ENCODE data around the gene TREML1.
"Not testable (repeated sequence)": the region's sequence is repeated elsewhere in the genome, so short reads cannot be mapped to it uniquely, and the experiment has no call there.

TREML1 gene

GRCh38 chr6:41153992-41154625 lies at the start of gene TREML1:
Gene TREML1, minus strand, starts transcription at chr6:41154347. Its CDS starts 59 bp downstream, at chr6:41154288.
- no peak for DNase-seq

- no peak for DNase-seq
These were observed 47.6 kb upstream of the TREML1 start for GRCh38 chr6:41201764-41202173.

GRCh38 chr6:41200901-41201763 lies 47.0 kb upstream of the TREML1 start, which contains the start of gene TREML2:
Gene TREML2, minus strand, starts transcription at chr6:41201149. Its CDS starts 141 bp downstream, at chr6:41201008.
- DNase-seq, result peak; percentile 18

- DNase-seq, result peak; percentile 25
These were observed 46.3 kb upstream of the TREML1 start for GRCh38 chr6:41200296-41200900.

GRCh38 chr6:41199552-41200246 lies 45.6 kb upstream of the TREML1 start:
- DNase-seq, result no peak

- no peak for DNase-seq
These were observed 43.1 kb upstream of the TREML1 start for GRCh38 chr6:41197234-41197633.

- DNase-seq, result no peak
These were observed 40.2 kb upstream of the TREML1 start for GRCh38 chr6:41194386-41194785.

- no peak for DNase-seq
These were observed 39.7 kb upstream of the TREML1 start for GRCh38 chr6:41193884-41194283.

- no peak for DNase-seq
These were observed 39.1 kb upstream of the TREML1 start for GRCh38 chr6:41193171-41193734.

GRCh38 chr6:41191569-41191968 lies 37.4 kb upstream of the TREML1 start:
- DNase-seq, result peak; percentile 52

- no peak for DNase-seq
These were observed 36.6 kb upstream of the TREML1 start for GRCh38 chr6:41190791-41191190.

- DNase-seq, result no peak
These were observed 35.8 kb upstream of the TREML1 start for GRCh38 chr6:41189967-41190366.

GRCh38 chr6:41189046-41189445 lies 34.9 kb upstream of the TREML1 start:
- DNase-seq, result not testable (repeated sequence)

GRCh38 chr6:41187924-41188886 lies 34.1 kb upstream of the TREML1 start:
- DNase-seq, result no peak

GRCh38 chr6:41186031-41186562 lies 31.9 kb upstream of the TREML1 start:
- DNase-seq, result no peak

- no peak for DNase-seq
These were observed 30.6 kb upstream of the TREML1 start for GRCh38 chr6:41184761-41185160.

- DNase-seq, result no peak
These were observed 28.2 kb upstream of the TREML1 start for GRCh38 chr6:41182069-41183034.

- DNase-seq, result no peak
These were observed 27.4 kb upstream of the TREML1 start for GRCh38 chr6:41181566-41181965.

- no peak for DNase-seq
These were observed 25.0 kb upstream of the TREML1 start for GRCh38 chr6:41179163-41179562.

- DNase-seq, result no peak
These were observed 23.5 kb upstream of the TREML1 start for GRCh38 chr6:41177695-41178094.

All from stimulated activated CD4-positive, alpha-beta T cell treated with anti-CD3 and anti-CD28 coated beads, Interleukin-4, amount 100 ng/mL, for 1 hour (primary cell).